Panc1 (cell line): Measurements from ENCODE around the gene STOML2.

ENCODE experiments used
- POLR2AphosphoS5 ChIP-seq: IDR thresholded peaks from 2 replicates; pipeline ENCODE4 v1.6.1; 2012; ENCODE audit warnings: mild to moderate bottlenecking, low read depth, low read length, moderate library complexity
- SIN3A ChIP-seq: IDR thresholded peaks from 2 replicates; pipeline ENCODE4 v1.6.1; 2012; ENCODE audit warnings: low read depth, mild to moderate bottlenecking, low read length, moderate library complexity, borderline replicate concordance; ENCODE audit not compliant: insufficient read depth
- TCF7L2 ChIP-seq: IDR thresholded peaks from 2 replicates; pipeline ENCODE4 v1.6.1; 2011; ENCODE audit warnings: mild to moderate bottlenecking, low read depth, low read length, inconsistent platforms
- TF ChIP-seq, protein P1 (sequence below): fragments of 450-650 bp; IDR thresholded peaks from 2 replicates; pipeline ENCODE4 v1.5.1; 2017; ENCODE audit warnings: mild to moderate bottlenecking
- TF ChIP-seq, protein P2 (sequence below), 2 experiments: IDR thresholded peaks; 2 replicates each; pipeline ENCODE4 v1.6.1; 2011 to 2012; ENCODE audit warnings: low read depth in 2 of 2, control low read depth in 1 of 2, low read length in 1 of 2, mild to moderate bottlenecking in 1 of 2, moderate library complexity in 1 of 2; ENCODE audit not compliant: insufficient read depth in 1 of 2

DNA sequence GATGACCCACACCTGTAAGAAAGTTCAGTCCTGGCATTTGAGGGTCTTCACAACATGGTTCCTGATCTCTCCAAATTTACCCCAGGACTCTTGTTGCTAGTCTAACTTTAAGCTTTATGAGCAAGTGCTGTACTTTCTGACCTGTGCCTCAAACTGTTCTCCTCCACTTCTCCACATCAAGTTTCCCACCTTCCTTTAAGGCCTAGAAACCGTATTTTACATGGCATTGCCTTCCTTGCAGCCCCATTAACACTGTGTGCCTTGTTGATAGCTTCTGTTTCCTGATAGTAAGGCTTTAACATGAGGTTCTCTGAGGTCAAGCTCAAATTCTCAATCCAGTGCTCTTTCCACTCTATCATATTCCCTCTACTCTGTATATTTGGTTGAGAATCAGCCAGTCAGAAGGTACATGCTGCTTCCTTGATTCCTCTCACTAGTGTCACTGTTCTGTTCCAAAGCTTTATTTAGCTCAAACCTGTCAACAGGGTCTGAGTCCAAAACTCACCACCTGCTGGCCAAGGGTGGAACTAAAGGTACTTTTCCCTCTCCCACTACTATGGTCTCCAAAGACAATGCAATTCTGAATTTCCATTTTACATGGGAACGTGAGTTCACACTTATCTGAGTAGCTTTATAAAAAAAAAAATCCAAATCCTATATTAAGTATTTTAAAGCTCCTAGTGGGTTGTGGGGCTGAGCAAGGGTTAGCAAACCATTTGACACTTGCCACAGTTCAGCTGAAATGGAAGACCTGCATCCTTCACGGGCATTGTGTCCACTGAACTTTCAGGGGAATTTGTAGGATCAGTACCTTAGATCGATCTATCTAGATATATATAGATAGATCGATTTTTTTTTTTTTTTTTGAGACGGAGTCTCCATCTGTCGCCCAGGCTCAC lies 51.6 kb downstream of the STOML2 start:
- TF ChIP-seq, protein P1, sequence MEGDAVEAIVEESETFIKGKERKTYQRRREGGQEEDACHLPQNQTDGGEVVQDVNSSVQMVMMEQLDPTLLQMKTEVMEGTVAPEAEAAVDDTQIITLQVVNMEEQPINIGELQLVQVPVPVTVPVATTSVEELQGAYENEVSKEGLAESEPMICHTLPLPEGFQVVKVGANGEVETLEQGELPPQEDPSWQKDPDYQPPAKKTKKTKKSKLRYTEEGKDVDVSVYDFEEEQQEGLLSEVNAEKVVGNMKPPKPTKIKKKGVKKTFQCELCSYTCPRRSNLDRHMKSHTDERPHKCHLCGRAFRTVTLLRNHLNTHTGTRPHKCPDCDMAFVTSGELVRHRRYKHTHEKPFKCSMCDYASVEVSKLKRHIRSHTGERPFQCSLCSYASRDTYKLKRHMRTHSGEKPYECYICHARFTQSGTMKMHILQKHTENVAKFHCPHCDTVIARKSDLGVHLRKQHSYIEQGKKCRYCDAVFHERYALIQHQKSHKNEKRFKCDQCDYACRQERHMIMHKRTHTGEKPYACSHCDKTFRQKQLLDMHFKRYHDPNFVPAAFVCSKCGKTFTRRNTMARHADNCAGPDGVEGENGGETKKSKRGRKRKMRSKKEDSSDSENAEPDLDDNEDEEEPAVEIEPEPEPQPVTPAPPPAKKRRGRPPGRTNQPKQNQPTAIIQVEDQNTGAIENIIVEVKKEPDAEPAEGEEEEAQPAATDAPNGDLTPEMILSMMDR, result peak; percentile 77
- TF ChIP-seq TCF7L2, result no peak
- no peak for TF ChIP-seq POLR2AphosphoS5
- TF ChIP-seq, protein P2, sequence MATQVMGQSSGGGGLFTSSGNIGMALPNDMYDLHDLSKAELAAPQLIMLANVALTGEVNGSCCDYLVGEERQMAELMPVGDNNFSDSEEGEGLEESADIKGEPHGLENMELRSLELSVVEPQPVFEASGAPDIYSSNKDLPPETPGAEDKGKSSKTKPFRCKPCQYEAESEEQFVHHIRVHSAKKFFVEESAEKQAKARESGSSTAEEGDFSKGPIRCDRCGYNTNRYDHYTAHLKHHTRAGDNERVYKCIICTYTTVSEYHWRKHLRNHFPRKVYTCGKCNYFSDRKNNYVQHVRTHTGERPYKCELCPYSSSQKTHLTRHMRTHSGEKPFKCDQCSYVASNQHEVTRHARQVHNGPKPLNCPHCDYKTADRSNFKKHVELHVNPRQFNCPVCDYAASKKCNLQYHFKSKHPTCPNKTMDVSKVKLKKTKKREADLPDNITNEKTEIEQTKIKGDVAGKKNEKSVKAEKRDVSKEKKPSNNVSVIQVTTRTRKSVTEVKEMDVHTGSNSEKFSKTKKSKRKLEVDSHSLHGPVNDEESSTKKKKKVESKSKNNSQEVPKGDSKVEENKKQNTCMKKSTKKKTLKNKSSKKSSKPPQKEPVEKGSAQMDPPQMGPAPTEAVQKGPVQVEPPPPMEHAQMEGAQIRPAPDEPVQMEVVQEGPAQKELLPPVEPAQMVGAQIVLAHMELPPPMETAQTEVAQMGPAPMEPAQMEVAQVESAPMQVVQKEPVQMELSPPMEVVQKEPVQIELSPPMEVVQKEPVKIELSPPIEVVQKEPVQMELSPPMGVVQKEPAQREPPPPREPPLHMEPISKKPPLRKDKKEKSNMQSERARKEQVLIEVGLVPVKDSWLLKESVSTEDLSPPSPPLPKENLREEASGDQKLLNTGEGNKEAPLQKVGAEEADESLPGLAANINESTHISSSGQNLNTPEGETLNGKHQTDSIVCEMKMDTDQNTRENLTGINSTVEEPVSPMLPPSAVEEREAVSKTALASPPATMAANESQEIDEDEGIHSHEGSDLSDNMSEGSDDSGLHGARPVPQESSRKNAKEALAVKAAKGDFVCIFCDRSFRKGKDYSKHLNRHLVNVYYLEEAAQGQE (IDR thresholded peaks at IDR 0.05; ENCODE audit: insufficient read depth in 1 of 2, low read depth in 2 of 2, low read length in 1 of 2), result no peak
- no peak for TF ChIP-seq SIN3A
